T-helper 17 cell (primary cell): ENCODE results near the gene FCRL4. TPM values are rescaled to one million over a fixed set of nuclear protein-coding genes. Genes with fewer than 3 reads are reported as not detected.
"Not testable (repeated sequence)": the region's sequence is repeated elsewhere in the genome, so short reads cannot be mapped to it uniquely, and the experiment has no call there.

Source experiments
- ATAC-seq: fragments of 150-1000 bp; cut with Tn5 transposase; 2 replicates; pipeline ENCODE4 v1.10.0; 2021; ENCODE audit warnings: mild to moderate bottlenecking, moderate library complexity
- DNase-seq, 3 donors: peaks; one replicate each; pipeline versions ENCODE4 v3.0.0 to v3.0.0-alpha.2; 2020 to 2021
- H3K9me3 ChIP-seq: one replicate; pipeline ENCODE4 v1.7.0; 2013; ENCODE audit warnings: low read length, mild to moderate bottlenecking; ENCODE audit not compliant: control insufficient read depth, poor library complexity, severe bottlenecking
- H3K27ac Mint-ChIP-seq: one replicate; pipeline ENCODE4 v1.8.0; 2022; ENCODE audit warnings: mild to moderate bottlenecking, moderate library complexity, mixed read lengths
- H3K27me3 Mint-ChIP-seq: one replicate; pipeline ENCODE4 v1.8.0; 2022; ENCODE audit warnings: mixed read lengths
- H3K36me3 Mint-ChIP-seq: one replicate; pipeline ENCODE4 v1.8.0; 2022; ENCODE audit warnings: low read depth, mixed read lengths
- H3K4me1 Mint-ChIP-seq: one replicate; pipeline ENCODE4 v1.8.0; 2022; ENCODE audit warnings: mild to moderate bottlenecking, mixed read lengths
- H3K4me3 Mint-ChIP-seq: one replicate; pipeline ENCODE4 v1.8.0; 2022; ENCODE audit warnings: mild to moderate bottlenecking, moderate library complexity, mixed read lengths
- total RNA-seq, 4 donors: library from RNA in 2 of 4; stranded (reverse) in 2 of 4; gene quantifications; one replicate each; pipeline ENCODE4 v1.2.3 and lab custom pipeline; 2022 to 2026

Gene FCRL4
- total RNA-seq, 2 donors from 2014 or later = not detected

DNA sequence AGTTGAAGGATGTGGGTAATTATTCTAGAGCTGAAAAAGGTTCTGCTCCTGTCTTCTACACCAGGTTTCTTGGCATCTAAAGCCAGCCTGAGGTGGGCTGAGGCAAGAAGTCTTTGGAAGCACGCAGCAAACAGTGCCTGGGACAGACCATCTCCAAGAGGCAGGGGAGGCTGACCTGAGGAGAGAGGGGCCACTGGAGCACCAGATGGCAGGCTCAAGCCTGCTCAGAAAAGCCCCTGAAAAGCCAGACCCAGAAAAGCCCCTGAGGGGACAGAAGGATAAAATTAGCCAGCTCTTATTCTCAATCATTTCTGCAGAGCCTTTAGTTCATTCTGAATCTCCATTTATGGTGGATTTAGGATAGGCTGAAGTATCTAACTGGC is 17.1 kb downstream of the FCRL4 start:
- no peak for ATAC-seq
- DNase-seq = no peak
- peaks cover 43% of the 10 kb centered on the region for H3K27me3 Mint-ChIP-seq
- H3K36me3 Mint-ChIP-seq = peaks cover 2% of the 10 kb centered on the region
- H3K9me3 ChIP-seq = peaks cover 2% of the 10 kb centered on the region
- H3K4me1 Mint-ChIP-seq = peaks cover 4% of the 10 kb centered on the region
- H3K27ac Mint-ChIP-seq = peak overlapping the region; percentile 43
- no peak overlapping the region for H3K4me3 Mint-ChIP-seq

DNA sequence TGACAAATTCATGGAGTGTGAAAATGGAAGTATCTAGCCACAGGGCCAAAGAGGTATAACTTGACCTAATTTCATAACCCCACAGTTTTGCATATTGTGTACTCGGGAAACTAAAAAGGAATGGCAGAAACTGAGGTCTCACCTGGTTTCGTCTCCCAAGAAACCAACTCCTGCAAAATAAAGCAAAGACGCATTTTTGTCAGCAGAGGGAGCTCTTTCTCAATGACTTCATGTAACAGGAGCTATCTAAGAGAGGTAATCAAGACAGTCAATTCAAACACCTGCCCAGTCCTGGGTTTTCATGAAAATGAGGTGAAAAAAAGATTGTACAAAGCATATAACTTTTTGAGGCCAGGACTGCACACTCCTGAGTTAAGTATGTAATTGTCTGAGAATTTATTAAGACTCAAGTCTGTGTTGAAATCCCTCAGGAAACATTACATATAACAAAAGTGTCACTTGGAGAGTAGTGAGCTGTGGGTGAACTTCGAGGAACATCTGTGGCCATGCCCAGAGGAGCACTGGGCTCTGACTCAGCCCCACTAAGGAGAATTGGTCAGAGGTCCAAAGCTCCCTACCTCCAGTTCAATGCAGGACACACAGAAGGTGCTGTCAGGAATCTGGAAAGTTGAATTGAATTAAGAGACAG is 17.6 kb downstream of the FCRL4 start:
- peaks cover 43% of the 10 kb centered on the region for H3K27me3 Mint-ChIP-seq
- peaks cover 2% of the 10 kb centered on the region for H3K36me3 Mint-ChIP-seq
- H3K4me1 Mint-ChIP-seq = peaks cover 4% of the 10 kb centered on the region
- H3K27ac Mint-ChIP-seq = peak overlapping the region; percentile 43
- H3K9me3 ChIP-seq = peaks cover 2% of the 10 kb centered on the region
- DNase-seq = no peak
- no peak overlapping the region for H3K4me3 Mint-ChIP-seq
- peak; percentile 27 for ATAC-seq

DNA sequence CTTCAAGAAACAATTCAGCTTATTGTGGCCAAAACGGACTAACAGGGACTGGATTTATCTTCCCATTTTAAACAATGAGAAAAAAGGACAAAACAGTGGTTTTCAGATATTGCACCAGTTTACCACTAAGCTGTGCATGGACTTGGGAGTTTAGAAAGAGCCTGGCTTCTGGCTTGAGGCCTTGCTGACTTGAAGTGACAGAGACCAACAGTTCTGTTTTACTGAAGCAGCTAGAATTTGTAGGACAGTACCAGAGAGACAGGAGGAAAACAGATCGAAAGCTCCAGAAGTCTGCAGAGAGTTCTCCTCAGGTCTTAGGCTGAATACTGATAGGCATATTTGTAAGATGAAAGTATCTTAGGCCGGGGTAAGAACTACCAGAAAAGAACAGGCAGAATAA is 20.5 kb downstream of the FCRL4 start:
- no peak overlapping the region for H3K27ac Mint-ChIP-seq
- ATAC-seq = no peak
- H3K9me3 ChIP-seq = no peaks in the 10 kb centered on the region

DNA sequence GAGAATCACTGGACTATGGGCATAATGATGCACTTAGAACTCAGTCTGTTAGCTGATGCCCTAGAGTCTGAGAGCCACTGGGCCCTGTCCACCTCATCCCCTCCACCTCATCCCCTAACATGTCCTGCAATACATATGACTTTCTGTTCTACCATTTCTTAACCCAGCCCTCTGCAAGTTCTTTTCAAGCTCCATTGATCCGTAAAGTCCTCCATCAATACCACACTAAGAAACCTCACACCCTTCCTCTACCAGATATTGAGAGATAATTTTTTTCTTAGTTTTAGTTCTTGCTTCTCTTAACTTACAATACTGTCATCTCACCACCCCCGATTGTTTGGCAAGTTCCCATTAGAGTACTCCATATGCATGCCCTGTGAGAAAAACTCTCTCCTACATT is 22.1 kb downstream of the FCRL4 start:
- ATAC-seq (no peak), DNase-seq (no peak)
- H3K27me3 Mint-ChIP-seq = peaks cover 61% of the 10 kb centered on the region
- no peak overlapping the region for H3K4me3 Mint-ChIP-seq
- H3K27ac Mint-ChIP-seq = no peak overlapping the region
- H3K9me3 ChIP-seq = no peaks in the 10 kb centered on the region
- peaks cover 4% of the 10 kb centered on the region for H3K4me1 Mint-ChIP-seq
- peaks cover 2% of the 10 kb centered on the region for H3K36me3 Mint-ChIP-seq

More for the DNA sequence above, 20.5 kb downstream of the FCRL4 start:
- peaks cover 4% of the 10 kb centered on the region for H3K4me1 Mint-ChIP-seq
- no peak for DNase-seq
- peaks cover 67% of the 10 kb centered on the region for H3K27me3 Mint-ChIP-seq
- no peak overlapping the region for H3K4me3 Mint-ChIP-seq
- H3K36me3 Mint-ChIP-seq = peaks cover 2% of the 10 kb centered on the region

DNA sequence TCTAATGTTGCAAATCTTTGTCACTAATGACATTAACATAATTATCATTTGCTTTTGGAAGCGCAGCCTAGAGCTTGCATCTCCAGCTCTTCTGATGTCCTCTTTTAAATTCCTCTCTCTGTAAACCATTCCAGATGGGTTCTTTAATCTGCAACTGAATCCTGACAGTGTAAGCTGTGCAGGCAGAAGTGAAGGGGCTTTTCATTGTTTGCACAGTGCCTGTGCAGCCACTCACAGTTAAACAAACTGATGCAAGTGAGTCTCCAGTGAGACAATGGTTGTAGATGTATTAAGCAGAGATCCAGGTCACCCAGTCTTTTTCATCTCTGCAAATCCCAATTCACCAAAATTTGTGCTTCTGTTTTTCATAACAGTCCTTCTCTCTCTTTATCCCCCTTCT is 23.0 kb downstream of the FCRL4 start:
- H3K27ac Mint-ChIP-seq = no peak overlapping the region
- no peak overlapping the region for H3K4me3 Mint-ChIP-seq
- H3K27me3 Mint-ChIP-seq = peaks cover 56% of the 10 kb centered on the region
- H3K36me3 Mint-ChIP-seq = peaks cover 2% of the 10 kb centered on the region
- DNase-seq = no peak
- H3K9me3 ChIP-seq = no peaks in the 10 kb centered on the region
- H3K4me1 Mint-ChIP-seq = peaks cover 4% of the 10 kb centered on the region
- ATAC-seq = no peak

DNA sequence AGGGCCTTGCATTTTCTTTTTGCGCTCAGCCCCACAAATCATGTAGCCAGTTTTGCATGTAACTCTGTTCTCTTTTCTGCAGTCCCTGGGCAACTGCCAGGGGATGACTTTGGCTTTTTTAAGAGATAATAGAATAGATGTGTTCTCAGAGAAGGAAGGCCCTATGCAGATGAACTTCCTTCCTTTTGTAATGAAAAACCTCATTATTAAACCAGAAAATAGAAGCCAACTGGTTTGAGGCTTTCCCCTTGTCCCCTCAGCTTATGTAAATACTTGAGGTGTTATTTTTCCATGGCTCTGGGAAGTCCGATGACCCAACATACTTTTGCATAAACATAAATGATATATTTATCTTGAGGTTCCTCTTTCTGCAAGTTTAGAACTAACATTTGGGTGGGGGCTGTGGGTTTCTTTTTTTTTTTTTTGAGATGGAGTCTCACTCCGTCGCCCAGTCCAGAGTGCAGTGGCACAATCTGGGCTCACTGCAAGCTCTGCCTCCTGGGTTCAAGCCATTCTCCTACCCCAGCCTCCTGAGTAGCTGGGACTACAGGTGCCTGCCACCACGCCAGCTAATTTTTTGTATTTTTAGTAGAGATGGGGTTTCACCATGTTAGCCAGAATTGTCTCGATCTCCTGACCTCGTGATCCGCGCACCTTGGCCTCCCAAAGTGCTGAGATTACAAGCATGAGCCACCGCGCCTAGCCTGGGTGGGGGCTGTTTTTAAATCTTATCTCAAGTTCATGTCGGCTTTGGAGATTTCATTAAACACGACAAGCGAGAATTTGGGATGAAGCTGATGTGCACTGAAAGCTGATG is 31.2 kb downstream of the FCRL4 start:
- Mint-ChIP-seq H3K27ac (no peak overlapping the region), H3K36me3 (no peaks in the 10 kb centered on the region), H3K27me3 (peaks cover 63% of the 10 kb centered on the region), H3K4me1 (peaks cover 2% of the 10 kb centered on the region), H3K4me3 (no peak overlapping the region)
- DNase-seq (no peak), ATAC-seq (peak; percentile 33)
- H3K9me3 ChIP-seq = no peaks in the 10 kb centered on the region

DNA sequence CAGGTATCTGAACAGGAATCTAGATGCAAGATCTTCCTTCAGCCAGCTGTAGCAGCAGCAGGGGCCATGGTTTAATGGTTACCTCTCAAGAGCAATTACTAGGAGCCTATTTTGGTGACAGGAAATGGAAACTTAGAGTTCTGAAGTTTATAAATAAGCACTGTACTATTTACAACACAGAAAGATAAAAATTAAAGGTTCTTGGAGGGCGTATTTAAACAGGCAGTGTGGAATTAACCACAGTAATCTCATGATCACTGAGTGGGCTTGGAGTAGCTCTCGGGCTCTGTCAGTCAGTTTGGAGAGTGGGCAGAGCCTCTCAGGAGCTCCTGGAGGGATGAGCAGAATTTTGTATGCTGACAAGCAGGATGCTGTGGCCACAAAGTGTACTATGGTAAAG is 35.4 kb downstream of the FCRL4 start:
- Mint-ChIP-seq H3K4me1 (no peaks in the 10 kb centered on the region), H3K27ac (no peak overlapping the region), H3K36me3 (no peaks in the 10 kb centered on the region), H3K4me3 (no peak overlapping the region), H3K27me3 (peaks cover 52% of the 10 kb centered on the region)
- no peak for ATAC-seq
- DNase-seq = no peak
- no peaks in the 10 kb centered on the region for H3K9me3 ChIP-seq

DNA sequence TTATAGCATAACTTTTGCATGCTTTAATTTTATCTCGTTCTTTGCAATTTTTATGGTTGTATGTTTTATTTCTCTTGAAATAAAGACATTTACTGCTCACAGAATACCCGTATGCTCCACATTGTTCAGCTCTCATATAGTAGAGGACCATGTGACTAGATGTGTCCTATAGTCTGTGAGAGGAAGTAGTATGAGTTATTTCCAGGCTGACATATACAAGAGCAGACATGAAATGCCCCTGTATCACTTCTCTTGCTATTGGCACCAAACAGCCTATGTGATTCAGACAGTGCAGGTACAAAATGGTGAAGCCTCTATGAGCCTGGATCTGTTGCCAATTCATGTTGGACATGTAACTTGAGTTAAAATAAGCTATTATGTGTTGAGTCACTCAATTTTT is 39.8 kb downstream of the FCRL4 start:
- Mint-ChIP-seq H3K4me3 (no peak overlapping the region), H3K36me3 (no peaks in the 10 kb centered on the region), H3K4me1 (peaks cover 4% of the 10 kb centered on the region), H3K27me3 (peaks cover 21% of the 10 kb centered on the region), H3K27ac (no peak overlapping the region)
- ATAC-seq (no peak), DNase-seq (no peak)
- no peaks in the 10 kb centered on the region for H3K9me3 ChIP-seq

DNA sequence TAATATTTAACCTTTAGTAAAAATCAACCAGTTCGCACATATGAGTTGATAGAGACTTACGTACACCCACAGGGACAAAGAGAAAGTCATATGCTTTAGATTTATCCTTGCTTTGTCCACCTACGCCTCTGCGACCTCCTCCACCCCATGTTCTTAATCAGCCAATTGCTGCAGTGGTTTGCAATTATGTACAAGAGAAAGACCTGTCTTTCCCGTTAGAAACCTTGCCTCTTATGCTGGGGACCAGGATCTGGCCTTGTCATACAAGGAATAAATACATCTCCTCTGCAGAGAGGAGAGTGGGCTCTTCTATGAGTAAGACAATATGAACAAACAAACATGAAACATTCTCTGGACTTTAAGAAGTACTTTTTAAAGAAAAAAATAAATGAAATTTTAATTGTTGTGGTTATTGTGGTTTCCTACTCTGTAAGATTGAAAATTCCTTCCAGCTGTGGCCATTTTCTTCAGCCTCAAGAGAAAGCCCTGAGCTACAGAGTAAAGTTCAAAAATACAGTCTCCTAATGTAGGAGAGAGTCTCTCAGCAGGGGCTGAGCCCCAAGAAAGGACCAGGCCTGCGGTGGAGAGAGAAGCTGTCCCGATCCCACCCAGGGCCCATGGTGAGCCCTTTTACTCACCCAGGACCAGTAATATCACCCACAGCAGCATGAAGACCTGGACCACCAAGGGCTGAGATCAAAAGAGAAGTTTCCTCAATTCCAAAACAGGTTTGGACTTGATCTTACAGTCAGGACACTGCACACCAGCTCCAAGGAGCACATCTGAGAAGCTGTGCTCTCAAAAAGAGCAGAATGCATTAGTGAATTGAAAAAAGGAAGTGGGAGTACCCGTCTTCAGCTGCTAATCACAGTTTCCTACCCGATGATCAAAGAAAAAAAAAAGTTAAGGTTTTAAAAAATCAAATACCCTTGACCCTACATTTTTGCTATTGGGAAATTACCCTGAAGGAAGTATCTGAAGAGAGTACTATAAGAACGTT is 45.9 kb downstream of the FCRL4 start, which contains the start of gene FCRL5:
TSS of gene FCRL5 (minus strand) at position 822 of the 1,000 bp plus-strand sequence. CDS start at position 669, 153 bp downstream.
- peaks cover 16% of the 10 kb centered on the region for H3K27me3 Mint-ChIP-seq
- H3K4me3 Mint-ChIP-seq = peak within 1 kb of the TSS; percentile 47
- no peaks in the 10 kb centered on the region for H3K36me3 Mint-ChIP-seq
- no peak for DNase-seq
- peaks cover 8% of the 10 kb centered on the region for H3K4me1 Mint-ChIP-seq
- H3K9me3 ChIP-seq = no peaks in the 10 kb centered on the region
- no peak within 1 kb of the TSS for H3K27ac Mint-ChIP-seq
- no peak for ATAC-seq

DNA sequence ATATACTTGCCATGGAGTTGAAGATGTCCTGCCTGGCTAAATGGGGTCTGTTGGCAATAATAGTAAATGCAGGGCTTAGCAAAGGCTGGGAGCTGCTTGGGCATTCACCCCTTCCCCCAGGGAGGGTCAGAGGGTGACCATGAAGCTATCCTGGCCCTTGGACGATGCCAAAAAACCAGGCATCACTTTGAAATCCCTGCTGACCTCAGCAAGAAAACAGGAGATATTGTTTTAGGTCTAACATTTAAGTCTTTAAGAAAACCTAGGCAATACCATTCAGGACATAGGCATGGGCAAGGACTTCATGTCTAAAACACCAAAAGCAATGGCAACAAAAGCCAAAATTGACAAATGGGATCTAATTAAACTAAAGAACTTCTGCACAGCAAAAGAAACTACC is 49.8 kb downstream of the FCRL4 start:
- H3K4me3 Mint-ChIP-seq, DNase-seq: not testable (repeated sequence)

DNA sequence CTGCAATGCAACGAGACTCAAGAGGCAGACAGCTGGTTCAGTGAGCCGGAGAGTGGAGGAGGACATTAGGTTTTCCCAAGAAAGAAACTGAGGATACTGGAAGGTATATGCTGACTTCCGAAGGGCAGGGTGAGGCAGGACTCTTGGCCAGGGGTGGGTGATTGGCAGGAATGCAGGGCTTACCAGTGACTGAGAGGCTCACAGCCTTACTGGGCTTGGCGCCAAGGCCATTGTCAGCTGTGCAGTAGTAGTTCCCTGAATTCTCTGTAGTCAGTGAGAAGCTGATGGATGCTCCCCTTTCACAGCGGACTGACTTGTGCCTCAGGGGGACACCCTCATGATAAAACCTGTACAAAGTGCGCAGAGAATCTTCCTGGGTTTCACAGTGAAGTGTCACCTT is 55.2 kb downstream of the FCRL4 start:
- H3K9me3 ChIP-seq = no peaks in the 10 kb centered on the region
- Mint-ChIP-seq H3K27me3 (peaks cover 68% of the 10 kb centered on the region), H3K36me3 (no peaks in the 10 kb centered on the region), H3K27ac (no peak overlapping the region), H3K4me3 (no peak overlapping the region), H3K4me1 (no peaks in the 10 kb centered on the region)
- no peak for ATAC-seq
- DNase-seq = no peak

More for the DNA sequence above, 49.8 kb downstream of the FCRL4 start:
- not testable (repeated sequence) for H3K27ac Mint-ChIP-seq, H3K4me1 Mint-ChIP-seq, H3K36me3 Mint-ChIP-seq, H3K9me3 ChIP-seq, ATAC-seq
- peaks cover 34% of the 10 kb centered on the region for H3K27me3 Mint-ChIP-seq

DNA sequence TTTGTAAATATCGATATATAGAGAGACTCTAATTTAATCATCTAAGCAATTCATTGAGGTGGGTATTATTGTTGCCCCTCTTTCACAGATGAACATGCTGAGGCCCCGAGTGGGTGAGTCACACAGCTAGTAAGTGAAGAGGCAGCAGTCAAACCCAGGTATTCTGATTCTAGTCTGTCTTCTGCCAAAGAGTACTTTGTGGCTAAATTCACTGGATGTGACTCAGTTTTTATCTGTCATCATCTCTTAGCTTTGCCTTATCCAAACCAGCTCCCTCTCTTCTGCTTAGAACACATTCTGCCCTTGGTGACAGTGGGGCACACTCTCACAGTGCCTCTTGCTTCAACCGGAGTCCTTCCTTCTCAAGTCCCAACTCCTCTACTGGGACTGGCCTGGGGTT is 57.0 kb downstream of the FCRL4 start:
- H3K4me3 Mint-ChIP-seq = no peak overlapping the region
- no peak for ATAC-seq
- H3K9me3 ChIP-seq = no peaks in the 10 kb centered on the region

More for the DNA sequence above, 57.0 kb downstream of the FCRL4 start:
- Mint-ChIP-seq H3K27me3 (peaks cover 74% of the 10 kb centered on the region), H3K36me3 (no peaks in the 10 kb centered on the region), H3K27ac (no peak overlapping the region), H3K4me1 (no peaks in the 10 kb centered on the region)
- no peak for DNase-seq
